ENCODE results near the gene SMARCA4. TPM values are rescaled to one million over a fixed set of nuclear protein-coding genes. Genes with fewer than 3 reads are reported as not detected.

Gene SMARCA4
- polyA plus RNA-seq, 1 experiment, result 46.3 TPM

- ChIA-PET POLR2A (no interaction called here), CTCF (interaction anchor here (1.1 kb wide), 1 partner anchor 9 kb away, joined by 3 read pairs; no protein-coding TSS in a partner anchor)
- Histone ChIP-seq H3K36me3 (ENCODE audit: control insufficient read depth, insufficient read depth, low read length) (peaks cover 27% of the 10 kb centered on the region), H3K4me3 (ENCODE audit: low read depth, low read length) (no peak overlapping the region), H3K27me3 (ENCODE audit: control insufficient read depth, insufficient read depth, low read length) (no peaks in the 10 kb centered on the region)
- TF ChIP-seq CTCF (IDR thresholded peaks at IDR 0.05; ENCODE audit: insufficient read depth, low read depth, low read length), result no peak
- DNase-seq (ENCODE audit: low read depth), result no peak
These were observed 35.2 kb downstream of the SMARCA4 start for GRCh38 chr19:10995926-10996600.

GRCh38 chr19:10998045-10998533, 37.3 kb downstream of the SMARCA4 start:
- H3K27me3 ChIP-seq (ENCODE audit: control insufficient read depth, insufficient read depth, low read length), result no peaks in the 10 kb centered on the region
- ChIA-PET POLR2A (no interaction called here), CTCF (interaction anchor here (0.6 to 0.9 kb wide), 4 partner anchors 12 to 223 kb away, joined by 3 to 4 read pairs (median 3); no protein-coding TSS in a partner anchor)
- peaks cover 30% of the 10 kb centered on the region for H3K36me3 ChIP-seq (ENCODE audit: control insufficient read depth, insufficient read depth, low read length)
- H3K4me3 ChIP-seq (ENCODE audit: low read depth, low read length), result no peak overlapping the region
- DNase-seq (ENCODE audit: low read depth), result no peak
- TF ChIP-seq CTCF (IDR thresholded peaks at IDR 0.05; ENCODE audit: insufficient read depth, low read depth, low read length), result no peak

- H3K27me3 ChIP-seq (ENCODE audit: control insufficient read depth, insufficient read depth, low read length), result no peaks in the 10 kb centered on the region
- ChIA-PET CTCF (interaction anchor here (0.6 to 1.3 kb wide), 3 partner anchors 12 to 36 kb away, joined by 3 read pairs; no protein-coding TSS in a partner anchor), POLR2A (no interaction called here)
- DNase-seq (ENCODE audit: low read depth), result no peak
- no peak overlapping the region for H3K4me3 ChIP-seq (ENCODE audit: low read depth, low read length)
- H3K36me3 ChIP-seq (ENCODE audit: control insufficient read depth, insufficient read depth, low read length), result peaks cover 32% of the 10 kb centered on the region
- no peak for TF ChIP-seq CTCF (IDR thresholded peaks at IDR 0.05; ENCODE audit: insufficient read depth, low read depth, low read length)
These were observed 37.8 kb downstream of the SMARCA4 start for GRCh38 chr19:10998666-10999065.

GRCh38 chr19:11005521-11005920, 44.7 kb downstream of the SMARCA4 start:
- ChIA-PET CTCF (interaction anchor here (1.0 to 1.3 kb wide), 2 partner anchors 10 to 16 kb away, joined by 3 read pairs; no protein-coding TSS in a partner anchor), POLR2A (no interaction called here)
- no peak overlapping the region for H3K4me3 ChIP-seq (ENCODE audit: low read depth, low read length)
- peaks cover 20% of the 10 kb centered on the region for H3K36me3 ChIP-seq (ENCODE audit: control insufficient read depth, insufficient read depth, low read length)
- no peak for TF ChIP-seq CTCF (IDR thresholded peaks at IDR 0.05; ENCODE audit: insufficient read depth, low read depth, low read length)
- H3K27me3 ChIP-seq (ENCODE audit: control insufficient read depth, insufficient read depth, low read length), result no peaks in the 10 kb centered on the region
- no peak for DNase-seq (ENCODE audit: low read depth)

GRCh38 chr19:11007385-11007784, 46.6 kb downstream of the SMARCA4 start:
- peaks cover 27% of the 10 kb centered on the region for H3K36me3 ChIP-seq (ENCODE audit: control insufficient read depth, insufficient read depth, low read length)
- ChIA-PET CTCF (interaction anchor here (0.7 to 1.1 kb wide), 2 partner anchors 66 to 384 kb away, joined by 3 read pairs; no protein-coding TSS in a partner anchor), POLR2A (interaction anchor here (0.6 kb wide), 1 partner anchor 105 kb away, joined by 4 read pairs; no protein-coding TSS in a partner anchor)
- no peak overlapping the region for H3K4me3 ChIP-seq (ENCODE audit: low read depth, low read length)
- DNase-seq (ENCODE audit: low read depth), result no peak
- H3K27me3 ChIP-seq (ENCODE audit: control insufficient read depth, insufficient read depth, low read length), result no peaks in the 10 kb centered on the region
- TF ChIP-seq CTCF (IDR thresholded peaks at IDR 0.05; ENCODE audit: insufficient read depth, low read depth, low read length), result no peak
